H1 (cell line): ENCODE data around the gene EYA2. TPM values are rescaled to one million over a fixed set of nuclear protein-coding genes. Genes with fewer than 3 reads are reported as not detected.

ENCODE experiments used
- BCL11A ChIP-seq, 2 experiments: IDR thresholded peaks; one replicate each; pipeline ENCODE4 v1.6.1; 2011; ENCODE audit warnings: low read depth in 2 of 2, low read length in 2 of 2, mild to moderate bottlenecking in 2 of 2
- BRCA1 ChIP-seq: IDR thresholded peaks from 2 replicates; pipeline ENCODE4 v1.6.1; 2012; ENCODE audit warnings: low read depth, low read length, improper control_type of control experiment
- CEBPB ChIP-seq: IDR thresholded peaks from 2 replicates; pipeline ENCODE4 v1.6.1; 2012; ENCODE audit warnings: low read depth, low read length
- CHD7 ChIP-seq: fragments of 300-600 bp; sonication (generic); IDR thresholded peaks from 2 replicates; pipeline ENCODE4 v1.7.1; 2012; ENCODE audit warnings: low read length, moderate library complexity, mild to moderate bottlenecking, inconsistent platforms; ENCODE audit not compliant: insufficient replicate concordance
- GABPA ChIP-seq: IDR thresholded peaks from 2 replicates; pipeline ENCODE4 v1.6.1; 2011; ENCODE audit warnings: mild to moderate bottlenecking, low read length, moderate library complexity, borderline replicate concordance; ENCODE audit not compliant: insufficient read depth
- RBBP5 ChIP-seq: IDR thresholded peaks from 2 replicates; pipeline ENCODE4 v1.7.1; 2012; ENCODE audit warnings: low read depth, mild to moderate bottlenecking, inconsistent platforms, low read length, moderate library complexity, borderline replicate concordance
- SP2 ChIP-seq: IDR thresholded peaks from 2 replicates; pipeline ENCODE4 v1.6.1; 2012; ENCODE audit warnings: mild to moderate bottlenecking, low read length, inconsistent platforms
- SUZ12 ChIP-seq: fragments of 200-600 bp; sonication (generic); IDR thresholded peaks from 2 replicates; pipeline ENCODE4 v1.6.1; 2012; ENCODE audit warnings: mild to moderate bottlenecking, inconsistent platforms, low read length, moderate library complexity, mixed read lengths
- TAF7 ChIP-seq: optimal IDR thresholded peaks from 2 replicates; pipeline ENCODE3; 2011; ENCODE audit warnings: low read depth, mild to moderate bottlenecking, inconsistent platforms, low read length, moderate library complexity, borderline replicate concordance
- YY1 ChIP-seq: IDR thresholded peaks from 2 replicates; pipeline ENCODE4 v1.6.1; 2011; ENCODE audit warnings: low read depth, mild to moderate bottlenecking, low read length
- polyA plus RNA-seq, 7 experiments: library from polyadenylated mRNA; depleted of rRNA in 3 of 7; stranded (reverse) in 5 of 7; unstranded in 2 of 7; fragments of >200 nt in 5 of 7; fragments of 200-250 nt in 2 of 7; gene quantifications; 1 replicate in 5 of 7; 2 replicates in 1 of 7; 4 replicates in 1 of 7; pipeline versions ENCODE4 v1.2.1 to v1.2.3, GENCODE V29; 2011 to 2013; ENCODE audit warnings: missing spikeins in 2 of 7, mixed read lengths in 2 of 7
- total RNA-seq: library from RNA; stranded (reverse); fragmentation: NEBNext Ultra II Directional; extraction: Animal tissue kit (Norgen Biotek cat#: 25700); gene quantifications from 2 replicates; pipeline ENCODE4 v1.2.1, GENCODE V29; 2021

The EYA2 gene
- total and polyA plus RNA-seq, 2 of the 8 experiments (the other 6 are each of a cell fraction or from before 2014, with no cell fraction given) = 1.6 to 1.7 TPM

GRCh38 chr20:46977204-46977603, 82.6 kb downstream of the EYA2 start (continued):
- no peak for TF ChIP-seq CHD7
- no peak for TF ChIP-seq YY1
- TF ChIP-seq SUZ12 = no peak
- no peak for TF ChIP-seq RBBP5
- TF ChIP-seq BCL11A (IDR thresholded peaks at IDR 0.05; ENCODE audit: low read depth in 2 of 2, low read length in 2 of 2) = no peak
- no peak for TF ChIP-seq CEBPB
- no peak for TF ChIP-seq TAF7
- TF ChIP-seq BRCA1 = no peak
- no peak for TF ChIP-seq GABPA
- TF ChIP-seq SP2 = no peak
